ENCODE data around the gene EMID1.

DNA sequence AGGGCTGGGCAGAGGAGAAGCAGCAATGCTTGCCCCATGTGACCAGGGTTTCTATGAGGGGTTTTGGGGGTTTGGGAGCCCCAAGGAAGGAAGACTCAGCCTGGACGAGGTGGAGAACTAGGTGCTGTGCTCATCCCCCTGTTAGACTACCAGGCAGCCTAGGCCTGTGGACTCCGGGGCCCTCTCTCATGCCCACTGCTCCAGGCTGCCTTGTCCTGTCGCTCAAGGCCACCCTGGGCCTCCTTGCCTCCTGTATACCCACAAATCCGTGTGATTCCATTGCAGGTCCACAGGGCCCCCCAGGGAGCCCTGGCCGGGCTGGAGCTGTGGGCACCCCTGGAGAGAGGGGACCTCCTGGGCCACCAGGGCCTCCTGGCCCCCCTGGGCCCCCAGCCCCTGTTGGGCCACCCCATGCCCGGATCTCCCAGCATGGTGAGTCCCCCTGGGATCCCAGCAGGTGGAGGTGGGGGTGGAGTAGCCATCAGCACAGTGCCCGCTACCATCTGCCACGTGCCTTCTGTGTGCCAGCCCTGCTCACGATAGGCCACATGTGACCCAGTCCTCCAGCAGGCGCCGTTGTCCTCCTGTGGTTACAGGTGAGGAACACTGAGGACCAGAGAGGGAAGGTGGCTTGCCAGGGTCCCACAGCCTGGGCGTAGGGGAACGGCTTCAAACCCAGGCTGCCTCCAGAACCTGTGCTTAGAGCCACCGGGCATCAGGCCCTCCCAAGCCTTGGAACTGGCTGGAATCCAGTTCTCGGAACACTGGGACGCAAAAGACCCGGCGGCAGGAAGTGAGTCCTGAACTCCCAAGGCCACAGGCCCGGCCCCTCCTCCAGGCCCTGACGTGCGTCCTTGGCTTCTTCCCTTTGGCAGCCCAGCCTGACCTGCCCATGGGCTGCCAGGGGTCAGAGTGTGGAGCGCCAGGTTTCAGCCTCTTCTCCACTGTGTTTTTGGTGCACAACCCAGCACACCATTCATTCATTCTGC is 26.6 kb downstream of the EMID1 start:
- TF ChIP-seq EP300 (IDR thresholded peaks at IDR 0.05; ENCODE audit: borderline replicate concordance): no peak
- no peak for TF ChIP-seq RAD21 (IDR thresholded peaks at IDR 0.05; ENCODE audit: low read depth)
- no peak for TF ChIP-seq NFIC (IDR thresholded peaks at IDR 0.05)
- TF ChIP-seq, protein P1, sequence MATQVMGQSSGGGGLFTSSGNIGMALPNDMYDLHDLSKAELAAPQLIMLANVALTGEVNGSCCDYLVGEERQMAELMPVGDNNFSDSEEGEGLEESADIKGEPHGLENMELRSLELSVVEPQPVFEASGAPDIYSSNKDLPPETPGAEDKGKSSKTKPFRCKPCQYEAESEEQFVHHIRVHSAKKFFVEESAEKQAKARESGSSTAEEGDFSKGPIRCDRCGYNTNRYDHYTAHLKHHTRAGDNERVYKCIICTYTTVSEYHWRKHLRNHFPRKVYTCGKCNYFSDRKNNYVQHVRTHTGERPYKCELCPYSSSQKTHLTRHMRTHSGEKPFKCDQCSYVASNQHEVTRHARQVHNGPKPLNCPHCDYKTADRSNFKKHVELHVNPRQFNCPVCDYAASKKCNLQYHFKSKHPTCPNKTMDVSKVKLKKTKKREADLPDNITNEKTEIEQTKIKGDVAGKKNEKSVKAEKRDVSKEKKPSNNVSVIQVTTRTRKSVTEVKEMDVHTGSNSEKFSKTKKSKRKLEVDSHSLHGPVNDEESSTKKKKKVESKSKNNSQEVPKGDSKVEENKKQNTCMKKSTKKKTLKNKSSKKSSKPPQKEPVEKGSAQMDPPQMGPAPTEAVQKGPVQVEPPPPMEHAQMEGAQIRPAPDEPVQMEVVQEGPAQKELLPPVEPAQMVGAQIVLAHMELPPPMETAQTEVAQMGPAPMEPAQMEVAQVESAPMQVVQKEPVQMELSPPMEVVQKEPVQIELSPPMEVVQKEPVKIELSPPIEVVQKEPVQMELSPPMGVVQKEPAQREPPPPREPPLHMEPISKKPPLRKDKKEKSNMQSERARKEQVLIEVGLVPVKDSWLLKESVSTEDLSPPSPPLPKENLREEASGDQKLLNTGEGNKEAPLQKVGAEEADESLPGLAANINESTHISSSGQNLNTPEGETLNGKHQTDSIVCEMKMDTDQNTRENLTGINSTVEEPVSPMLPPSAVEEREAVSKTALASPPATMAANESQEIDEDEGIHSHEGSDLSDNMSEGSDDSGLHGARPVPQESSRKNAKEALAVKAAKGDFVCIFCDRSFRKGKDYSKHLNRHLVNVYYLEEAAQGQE (IDR thresholded peaks at IDR 0.05; ENCODE audit: low read depth): no peak
- TF ChIP-seq YY1 (IDR thresholded peaks at IDR 0.05; ENCODE audit: low read depth): no peak
- no peak for TF ChIP-seq CEBPB (IDR thresholded peaks at IDR 0.05)
- no peak for TF ChIP-seq FOXM1 (IDR thresholded peaks at IDR 0.05; ENCODE audit: borderline replicate concordance, low read depth)
- no peak for TF ChIP-seq EGR1 (IDR thresholded peaks at IDR 0.05)
- TF ChIP-seq TAF1 (IDR thresholded peaks at IDR 0.05; ENCODE audit: low read depth): no peak

Data from Ishikawa (cell line).